B cell (primary cell): ENCODE measurements around the gene ATP1A4. TPM values are rescaled to one million over a fixed set of nuclear protein-coding genes. Genes with fewer than 3 reads are reported as not detected.

Experiments used
- ATAC-seq: fragments of 200-7000 bp; cut with Tn5 transposase; one replicate; pipeline ENCODE4 v1.10.0; 2021; ENCODE audit warnings: low read depth, mild to moderate bottlenecking, moderate number of reproducible peaks, moderate library complexity
- CTCF ChIA-PET: fragments of 350-600 bp; sonication (Branson Sonifier 250); formaldehyde crosslinking; loops from one replicate; lab custom pipeline; 2021; ENCODE audit warnings: antibody characterized with exemption, inconsistent platforms; lab: Charles Lee
- POLR2A ChIA-PET: fragments of 350-600 bp; sonication (Branson Sonifier 250); formaldehyde crosslinking; loops from one replicate; lab custom pipeline; 2021; ENCODE audit warnings: antibody characterized with exemption; lab: Charles Lee
- DNase-seq: peaks from one replicate; pipeline ENCODE4 v3.0.0; 2013
- H2AFZ ChIP-seq: 2 replicates; pipeline ENCODE4 v1.6.1; 2012; ENCODE audit warnings: mild to moderate bottlenecking, low read depth, low read length; ENCODE audit not compliant: insufficient read depth, poor library complexity, severe bottlenecking
- H3K27ac ChIP-seq, 2 donors: 1 replicate in 1 of 2; 2 replicates in 1 of 2; pipeline ENCODE4 v1.5.1; 2012 to 2013; ENCODE audit warnings: low read length in 2 of 2, mild to moderate bottlenecking in 2 of 2, moderate library complexity in 1 of 2
- H3K27me3 ChIP-seq, 4 experiments: fragments of 200-600 bp in 1 of 4; sonication (generic) in 1 of 4; replicated peaks in 1 of 4; 1 replicate in 2 of 4; 2 replicates in 2 of 4; pipeline versions ENCODE4 v1.6.1 to v1.7.0; 2013 to 2016; ENCODE audit warnings: low read length in 3 of 4, mild to moderate bottlenecking in 2 of 4, mixed read lengths in 1 of 4, moderate library complexity in 1 of 4; ENCODE audit not compliant: insufficient read depth in 4 of 4, control insufficient read depth in 3 of 4; ENCODE audit errors: control extremely low read depth in 1 of 4
- H3K36me3 ChIP-seq, 2 experiments: replicated peaks in 1 of 2; 1 replicate in 1 of 2; 2 replicates in 1 of 2; pipeline versions ENCODE4 v1.6.1 to v1.7.1; 2013; ENCODE audit warnings: low read length in 1 of 2; ENCODE audit not compliant: insufficient read depth in 2 of 2, control insufficient read depth in 1 of 2; ENCODE audit errors: control extremely low read depth in 1 of 2, extremely low read depth in 1 of 2
- H3K4me1 ChIP-seq, 2 donors: fragments of 200-600 bp in 1 of 2; sonication (generic) in 1 of 2; 1 replicate in 1 of 2; 2 replicates in 1 of 2; pipeline versions ENCODE4 v1.5.1 to v1.6.1; 2013 to 2017; ENCODE audit warnings: low read length in 2 of 2; ENCODE audit not compliant: control insufficient read depth in 2 of 2, insufficient read depth in 2 of 2
- H3K4me2 ChIP-seq: replicated peaks from 2 replicates; pipeline ENCODE3; 2012; ENCODE audit warnings: mild to moderate bottlenecking, low read depth, low read length; ENCODE audit not compliant: poor library complexity, severe bottlenecking
- H3K4me3 ChIP-seq, 5 experiments: fragments of 200-600 bp in 1 of 5; sonication (generic) in 1 of 5; 1 replicate in 3 of 5; 2 replicates in 2 of 5; pipeline versions ENCODE4 v1.5.1 to v1.7.0; 2011 to 2016; ENCODE audit warnings: low read length in 4 of 5, mild to moderate bottlenecking in 4 of 5, low read depth in 2 of 5, control low read depth in 1 of 5, moderate library complexity in 1 of 5; ENCODE audit not compliant: insufficient read depth in 1 of 5; ENCODE audit errors: control extremely low read depth in 1 of 5, extremely low read depth in 1 of 5
- H3K79me2 ChIP-seq: fragments of 200-600 bp; sonication (generic); one replicate; pipeline ENCODE4 v1.6.0; 2016; ENCODE audit warnings: low read length; ENCODE audit not compliant: control insufficient read depth, insufficient read depth
- H3K9ac ChIP-seq: fragments of 200-600 bp; sonication (generic); 2 replicates; pipeline ENCODE4 v1.6.1; 2017; ENCODE audit warnings: mild to moderate bottlenecking, low read length, moderate library complexity
- H3K9me3 ChIP-seq, 3 donors: one replicate each; pipeline versions ENCODE4 v1.6.1 to v1.7.1; 2013; ENCODE audit warnings: low read length in 2 of 3; ENCODE audit not compliant: control insufficient read depth in 2 of 3, insufficient read depth in 1 of 3; ENCODE audit errors: control extremely low read depth in 1 of 3
- H4K20me1 ChIP-seq: 2 replicates; pipeline ENCODE4 v1.6.0; 2012; ENCODE audit warnings: mild to moderate bottlenecking, low read length; ENCODE audit not compliant: insufficient read depth, control insufficient read depth, poor library complexity, severe bottlenecking
- H3K27ac Mint-ChIP-seq: one replicate; pipeline ENCODE4 v1.8.0; 2021; ENCODE audit warnings: mixed read lengths
- H3K27me3 Mint-ChIP-seq: one replicate; pipeline ENCODE4 v1.8.0; 2021; ENCODE audit warnings: mixed read lengths
- H3K4me1 Mint-ChIP-seq: one replicate; pipeline ENCODE4 v1.8.0; 2021; ENCODE audit warnings: mixed read lengths
- H3K4me3 Mint-ChIP-seq: one replicate; pipeline ENCODE4 v1.8.0; 2021; ENCODE audit warnings: mixed read lengths
- H3K9me3 Mint-ChIP-seq: one replicate; pipeline ENCODE4 v1.8.0; 2022; ENCODE audit warnings: mixed read lengths; ENCODE audit not compliant: insufficient read depth
- EZH2 ChIP-seq: IDR thresholded peaks from 2 replicates; pipeline ENCODE4 v1.6.1; 2012; ENCODE audit warnings: borderline replicate concordance, low read depth, mild to moderate bottlenecking, moderate library complexity, low read length; ENCODE audit not compliant: insufficient read depth, poor library complexity, severe bottlenecking
- WGBS: methylation state at CpG from one replicate; pipeline ENCODE4 v1.1.5; 2013; ENCODE audit warnings: missing lambda C conversion rate; ENCODE audit not compliant: insufficient coverage; 5-methylcytosine and 5-hydroxymethylcytosine counted together
- intact Hi-C: fragments of 100-400 bp; cut with micrococcal nuclease; formaldehyde crosslinking; loops from one replicate; pipeline ENCODE4 v1.10.0; 2022
- polyA plus RNA-seq: library from polyadenylated mRNA; depleted of rRNA; stranded (reverse); fragments of >200 nt; gene quantifications from 2 replicates; pipeline ENCODE4 v1.2.3, GENCODE V29; 2012
- total RNA-seq, 2 donors: library from RNA; stranded (reverse); fragments of 120-200 nt in 1 of 2; gene quantifications; 1 replicate in 1 of 2; 2 replicates in 1 of 2; pipeline versions ENCODE4 v1.2.3 to v1.2.4, GENCODE V29; 2013 to 2022
- TF ChIP-seq, protein P1 (sequence below): fragments of 200-600 bp; IDR thresholded peaks from one replicate; pipeline ENCODE4 v1.8.0; 2022; ENCODE audit warnings: antibody characterized with exemption, mild to moderate bottlenecking

The ATP1A4 gene
- total and polyA plus RNA-seq, 2 donors (not counting 1 experiment from before 2014, with no cell fraction given): 0.12 TPM; not detected in 1

DNA sequence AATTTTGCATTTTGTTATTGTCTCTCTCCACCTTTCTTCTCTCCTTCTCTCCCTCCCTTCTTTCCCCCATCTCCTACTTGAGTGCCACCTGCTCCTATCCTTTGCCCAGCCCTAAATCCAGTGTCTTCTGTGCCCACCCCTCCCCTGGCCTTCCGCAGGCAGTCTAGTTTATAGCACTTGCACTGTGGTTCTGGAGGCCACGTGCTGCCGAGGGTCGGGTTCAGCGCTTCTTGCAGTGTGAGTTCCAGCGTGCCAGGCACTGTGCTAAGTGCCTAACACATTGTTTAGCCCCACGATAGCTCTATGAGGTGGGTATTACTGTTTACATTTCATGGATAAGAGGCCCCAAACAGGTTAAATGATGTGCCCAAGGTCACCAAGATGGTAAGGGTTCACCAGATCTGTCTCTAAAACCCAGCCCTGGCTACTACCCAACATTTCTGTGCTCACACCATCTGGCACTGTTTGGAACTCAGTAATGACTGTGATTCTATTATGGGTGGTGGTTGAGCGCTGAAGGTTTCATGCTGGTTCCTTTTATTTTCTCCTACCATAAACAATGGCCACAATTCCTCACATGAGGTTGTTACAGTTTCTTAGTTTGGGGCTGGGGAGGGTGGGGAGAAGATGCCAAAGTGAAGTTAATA is 14.1 kb upstream of the ATP1A4 start:
- 93% methylated on average over 7 of the region's 8 CpGs for WGBS
- intact Hi-C loops: no loop called here
- ATAC-seq (no peak), DNase-seq (no peak)
- no peak overlapping the region for H2AFZ ChIP-seq
- H3K4me3 ChIP-seq: no peak overlapping the region
- H3K4me2 ChIP-seq: no peak overlapping the region
- H3K27ac ChIP-seq: no peak overlapping the region
- no peaks in the 10 kb centered on the region for H3K4me1 Mint-ChIP-seq
- H4K20me1 ChIP-seq: no peaks in the 10 kb centered on the region
- no peak overlapping the region for H3K4me3 Mint-ChIP-seq
- H3K9ac ChIP-seq: no peak overlapping the region
- CTCF ChIA-PET: no interaction called here
- H3K4me1 ChIP-seq: no peaks in the 10 kb centered on the region
- no peak overlapping the region for H3K27ac Mint-ChIP-seq
- H3K79me2 ChIP-seq: no peaks in the 10 kb centered on the region
- POLR2A ChIA-PET: no interaction called here
- H3K27me3 ChIP-seq: peaks cover 0 to 15% (median 5%) of the 10 kb centered on the region in 4 experiments
- H3K9me3 Mint-ChIP-seq: no peaks in the 10 kb centered on the region
- no peaks in the 10 kb centered on the region for H3K9me3 ChIP-seq
- peaks cover 45% of the 10 kb centered on the region for H3K27me3 Mint-ChIP-seq
- TF ChIP-seq, protein P1, sequence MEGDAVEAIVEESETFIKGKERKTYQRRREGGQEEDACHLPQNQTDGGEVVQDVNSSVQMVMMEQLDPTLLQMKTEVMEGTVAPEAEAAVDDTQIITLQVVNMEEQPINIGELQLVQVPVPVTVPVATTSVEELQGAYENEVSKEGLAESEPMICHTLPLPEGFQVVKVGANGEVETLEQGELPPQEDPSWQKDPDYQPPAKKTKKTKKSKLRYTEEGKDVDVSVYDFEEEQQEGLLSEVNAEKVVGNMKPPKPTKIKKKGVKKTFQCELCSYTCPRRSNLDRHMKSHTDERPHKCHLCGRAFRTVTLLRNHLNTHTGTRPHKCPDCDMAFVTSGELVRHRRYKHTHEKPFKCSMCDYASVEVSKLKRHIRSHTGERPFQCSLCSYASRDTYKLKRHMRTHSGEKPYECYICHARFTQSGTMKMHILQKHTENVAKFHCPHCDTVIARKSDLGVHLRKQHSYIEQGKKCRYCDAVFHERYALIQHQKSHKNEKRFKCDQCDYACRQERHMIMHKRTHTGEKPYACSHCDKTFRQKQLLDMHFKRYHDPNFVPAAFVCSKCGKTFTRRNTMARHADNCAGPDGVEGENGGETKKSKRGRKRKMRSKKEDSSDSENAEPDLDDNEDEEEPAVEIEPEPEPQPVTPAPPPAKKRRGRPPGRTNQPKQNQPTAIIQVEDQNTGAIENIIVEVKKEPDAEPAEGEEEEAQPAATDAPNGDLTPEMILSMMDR: no peak
- no peak for TF ChIP-seq EZH2
- no peaks in the 10 kb centered on the region for H3K36me3 ChIP-seq

DNA sequence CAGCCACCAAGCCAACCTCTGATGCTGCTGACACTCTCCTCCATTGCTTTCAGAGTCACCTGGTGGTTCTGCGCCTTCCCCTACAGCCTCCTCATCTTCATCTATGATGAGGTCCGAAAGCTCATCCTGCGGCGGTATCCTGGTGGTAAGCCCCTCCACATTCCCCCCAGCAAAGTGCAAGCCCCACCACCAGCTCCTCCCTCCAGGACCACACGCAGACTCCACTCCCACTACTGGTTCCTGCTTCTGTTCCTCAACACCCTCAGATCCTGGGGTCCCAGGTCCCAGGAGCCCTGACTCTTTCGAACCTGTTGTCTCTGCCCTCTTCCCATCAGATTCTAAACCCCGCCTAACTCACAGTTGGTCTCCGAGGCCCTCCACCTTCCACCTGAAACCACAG is 11.6 kb upstream of the ATP1A4 start:
- H3K9ac ChIP-seq: no peak overlapping the region
- no peak overlapping the region for H3K27ac ChIP-seq
- no peak overlapping the region for H3K4me3 Mint-ChIP-seq
- no peaks in the 10 kb centered on the region for H3K9me3 Mint-ChIP-seq
- no peak overlapping the region for H2AFZ ChIP-seq
- WGBS: 89% methylated on average over 5 of the region's 8 CpGs
- intact Hi-C loops: no loop called here
- H3K4me3 ChIP-seq: no peak overlapping the region
- H3K9me3 ChIP-seq: no peaks in the 10 kb centered on the region
- TF ChIP-seq EZH2: no peak
- TF ChIP-seq, protein P1: no peak
- no peak overlapping the region for H3K4me2 ChIP-seq
- no peak overlapping the region for H3K27ac Mint-ChIP-seq
- ChIA-PET CTCF (no interaction called here), POLR2A (no interaction called here)
- ATAC-seq (no peak), DNase-seq (no peak)
- H3K27me3 ChIP-seq: peaks cover 0 to 13% (median 5%) of the 10 kb centered on the region in 4 experiments
- no peaks in the 10 kb centered on the region for H3K36me3 ChIP-seq
- H3K79me2 ChIP-seq: no peaks in the 10 kb centered on the region
- no peaks in the 10 kb centered on the region for H3K4me1 Mint-ChIP-seq
- H3K27me3 Mint-ChIP-seq: peaks cover 50% of the 10 kb centered on the region
- H3K4me1 ChIP-seq: no peaks in the 10 kb centered on the region
- no peaks in the 10 kb centered on the region for H4K20me1 ChIP-seq
